Measurements from ENCODE around the gene LAX1.
"Not testable (repeated sequence)": the region's sequence is repeated elsewhere in the genome, so short reads cannot be mapped to it uniquely, and the experiment has no call there.

The LAX1 gene

GRCh38 chr1:203751618-203752361 lies 13.2 kb upstream of the LAX1 start:
- H3K4me3 ChIP-seq (ENCODE audit: low read length); H3K27ac ChIP-seq (ENCODE audit: low read length): not testable (repeated sequence)

GRCh38 chr1:203754455-203754864 lies 10.5 kb upstream of the LAX1 start:
- H3K4me1 ChIP-seq (ENCODE audit: insufficient read depth, low read length): no peaks in the 10 kb centered on the region
- no peaks in the 10 kb centered on the region for H3K27me3 ChIP-seq (ENCODE audit: insufficient read depth, low read length)
- no peaks in the 10 kb centered on the region for H3K9me3 ChIP-seq (ENCODE audit: insufficient read depth, low read depth, low read length)
- no peaks in the 10 kb centered on the region for H3K36me3 ChIP-seq (ENCODE audit: insufficient read depth, low read depth, low read length)
- H3K4me3 ChIP-seq (ENCODE audit: low read length): no peak overlapping the region
- H3K27ac ChIP-seq (ENCODE audit: low read length): no peak overlapping the region
- no peak overlapping the region for H3K9ac ChIP-seq (ENCODE audit: low read depth, low read length)

More at GRCh38 chr1:203751618-203752361, 13.2 kb upstream of the LAX1 start:
- not testable (repeated sequence) for H3K4me1 ChIP-seq (ENCODE audit: insufficient read depth, low read length); H3K9me3 ChIP-seq (ENCODE audit: insufficient read depth, low read depth, low read length); H3K27me3 ChIP-seq (ENCODE audit: insufficient read depth, low read length); H3K9ac ChIP-seq (ENCODE audit: low read depth, low read length); H3K36me3 ChIP-seq (ENCODE audit: insufficient read depth, low read depth, low read length)

DNA sequence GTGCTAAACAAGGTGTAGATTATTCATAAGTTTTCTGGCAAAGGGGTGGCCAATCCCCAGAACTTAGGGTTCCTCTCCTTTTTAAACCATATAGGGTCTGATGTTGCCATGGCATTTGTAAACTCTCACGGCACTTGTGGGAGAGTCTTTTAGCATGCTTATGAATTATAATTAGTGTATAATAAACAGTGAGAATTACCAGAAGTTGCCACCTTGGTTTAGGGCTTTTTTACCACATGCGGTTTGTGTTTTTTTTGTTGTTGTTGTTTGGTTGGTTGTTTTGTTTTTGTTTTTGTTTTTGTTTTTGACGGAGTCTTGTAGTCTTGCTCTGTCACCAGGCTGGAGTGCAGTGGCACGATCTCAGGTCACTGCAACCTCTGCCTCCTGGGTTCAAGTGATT lies 8.9 kb upstream of the LAX1 start:
- no peaks in the 10 kb centered on the region for H3K4me1 ChIP-seq (ENCODE audit: insufficient read depth, low read length)
- H3K9me3 ChIP-seq (ENCODE audit: insufficient read depth, low read depth, low read length): no peaks in the 10 kb centered on the region
- H3K4me3 ChIP-seq (ENCODE audit: low read length): no peak overlapping the region
- H3K9ac ChIP-seq (ENCODE audit: low read depth, low read length): no peak overlapping the region
- no peaks in the 10 kb centered on the region for H3K36me3 ChIP-seq (ENCODE audit: insufficient read depth, low read depth, low read length)
- no peak overlapping the region for H3K27ac ChIP-seq (ENCODE audit: low read length)
- no peaks in the 10 kb centered on the region for H3K27me3 ChIP-seq (ENCODE audit: insufficient read depth, low read length)

DNA sequence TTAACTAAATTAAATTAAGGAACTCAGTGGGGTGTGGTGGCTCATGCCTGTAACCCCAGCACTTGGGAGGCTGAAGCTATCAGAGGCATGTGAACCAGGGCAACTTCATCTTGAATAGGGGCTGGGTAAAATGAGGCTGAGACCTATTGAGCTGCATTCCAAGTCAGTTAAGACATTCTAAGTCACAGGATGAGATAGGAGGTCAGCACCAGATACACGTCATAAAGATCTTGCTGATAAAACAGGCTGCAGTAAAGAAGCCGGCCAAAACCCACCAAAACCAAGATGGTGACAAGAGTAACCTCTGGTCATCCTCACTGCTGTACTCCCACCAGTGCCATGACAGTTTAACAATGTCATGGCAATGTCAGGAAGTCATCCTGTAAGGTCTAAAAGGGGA lies 6.2 kb upstream of the LAX1 start:
- not testable (repeated sequence) for H3K9me3 ChIP-seq (ENCODE audit: insufficient read depth, low read depth, low read length); H3K27me3 ChIP-seq (ENCODE audit: insufficient read depth, low read length); H3K4me1 ChIP-seq (ENCODE audit: insufficient read depth, low read length); H3K4me3 ChIP-seq (ENCODE audit: low read length); H3K27ac ChIP-seq (ENCODE audit: low read length); H3K36me3 ChIP-seq (ENCODE audit: insufficient read depth, low read depth, low read length); H3K9ac ChIP-seq (ENCODE audit: low read depth, low read length)

DNA sequence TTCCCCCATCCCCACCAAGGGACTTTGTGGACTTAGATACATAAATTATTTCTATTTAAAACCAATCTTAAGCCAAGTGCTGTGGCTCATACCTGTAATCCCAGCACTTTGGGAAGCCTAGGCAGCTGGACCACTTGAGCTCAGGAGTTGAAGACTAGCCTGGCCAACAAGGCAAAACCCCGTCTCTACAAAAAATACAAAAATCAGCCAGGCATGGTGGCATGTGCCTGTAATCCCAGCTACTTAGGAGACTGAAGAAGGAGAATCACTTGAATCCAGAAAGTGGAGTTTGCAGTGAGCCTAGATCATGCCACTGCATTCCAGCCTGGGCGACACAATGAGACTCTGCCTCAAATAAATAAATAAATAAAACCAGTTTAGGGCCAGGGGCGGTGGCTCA lies 4.5 kb upstream of the LAX1 start:
- H3K36me3 ChIP-seq (ENCODE audit: insufficient read depth, low read depth, low read length): no peaks in the 10 kb centered on the region
- H3K4me3 ChIP-seq (ENCODE audit: low read length): no peak overlapping the region
- H3K9me3 ChIP-seq (ENCODE audit: insufficient read depth, low read depth, low read length): no peaks in the 10 kb centered on the region
- H3K9ac ChIP-seq (ENCODE audit: low read depth, low read length): no peak overlapping the region
- H3K27me3 ChIP-seq (ENCODE audit: insufficient read depth, low read length): no peaks in the 10 kb centered on the region
- H3K4me1 ChIP-seq (ENCODE audit: insufficient read depth, low read length): no peaks in the 10 kb centered on the region
- H3K27ac ChIP-seq (ENCODE audit: low read length): no peak overlapping the region

- H3K9ac ChIP-seq (ENCODE audit: low read depth, low read length); H3K4me1 ChIP-seq (ENCODE audit: insufficient read depth, low read length); H3K27me3 ChIP-seq (ENCODE audit: insufficient read depth, low read length); H3K36me3 ChIP-seq (ENCODE audit: insufficient read depth, low read depth, low read length); H3K4me3 ChIP-seq (ENCODE audit: low read length); H3K27ac ChIP-seq (ENCODE audit: low read length); H3K9me3 ChIP-seq (ENCODE audit: insufficient read depth, low read depth, low read length): not testable (repeated sequence)
Observed at GRCh38 chr1:203761958-203762357, 3.0 kb upstream of the LAX1 start.

DNA sequence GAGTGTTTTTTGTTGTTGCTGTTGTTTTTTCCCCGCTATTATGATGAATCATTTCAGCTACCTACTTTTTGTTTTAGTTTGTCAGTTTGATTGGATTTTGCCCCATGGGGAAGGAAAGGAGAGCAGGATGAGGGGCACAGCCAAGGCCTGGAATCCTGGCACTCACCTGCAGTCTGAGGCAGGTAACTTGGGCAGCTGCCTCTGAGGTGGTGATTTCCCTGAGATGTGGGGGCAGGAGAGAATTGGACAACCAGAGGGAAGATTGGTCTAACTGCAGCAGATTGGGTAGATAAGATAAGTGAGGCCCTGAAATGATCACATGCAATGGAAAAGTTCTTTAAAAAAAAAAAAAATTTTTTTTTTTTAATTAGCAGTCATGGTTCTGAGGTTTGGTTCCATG lies 1.5 kb upstream of the LAX1 start:
- Histone ChIP-seq H3K4me1 (ENCODE audit: insufficient read depth, low read length) (no peaks in the 10 kb centered on the region), H3K9ac (ENCODE audit: low read depth, low read length) (no peak overlapping the region), H3K9me3 (ENCODE audit: insufficient read depth, low read depth, low read length) (no peaks in the 10 kb centered on the region), H3K27me3 (ENCODE audit: insufficient read depth, low read length) (no peaks in the 10 kb centered on the region), H3K36me3 (ENCODE audit: insufficient read depth, low read depth, low read length) (no peaks in the 10 kb centered on the region), H3K27ac (ENCODE audit: low read length) (no peak overlapping the region), H3K4me3 (ENCODE audit: low read length) (no peak overlapping the region)

GRCh38 chr1:203764105-203765028 lies 616 bp upstream of the LAX1 start:
- no peaks in the 10 kb centered on the region for H3K4me1 ChIP-seq (ENCODE audit: insufficient read depth, low read length)
- no peaks in the 10 kb centered on the region for H3K36me3 ChIP-seq (ENCODE audit: insufficient read depth, low read depth, low read length)
- H3K27me3 ChIP-seq (ENCODE audit: insufficient read depth, low read length): no peaks in the 10 kb centered on the region
- no peak overlapping the region for H3K27ac ChIP-seq (ENCODE audit: low read length)
- H3K9me3 ChIP-seq (ENCODE audit: insufficient read depth, low read depth, low read length): no peaks in the 10 kb centered on the region
- no peak overlapping the region for H3K9ac ChIP-seq (ENCODE audit: low read depth, low read length)
- H3K4me3 ChIP-seq (ENCODE audit: low read length): no peak overlapping the region

DNA sequence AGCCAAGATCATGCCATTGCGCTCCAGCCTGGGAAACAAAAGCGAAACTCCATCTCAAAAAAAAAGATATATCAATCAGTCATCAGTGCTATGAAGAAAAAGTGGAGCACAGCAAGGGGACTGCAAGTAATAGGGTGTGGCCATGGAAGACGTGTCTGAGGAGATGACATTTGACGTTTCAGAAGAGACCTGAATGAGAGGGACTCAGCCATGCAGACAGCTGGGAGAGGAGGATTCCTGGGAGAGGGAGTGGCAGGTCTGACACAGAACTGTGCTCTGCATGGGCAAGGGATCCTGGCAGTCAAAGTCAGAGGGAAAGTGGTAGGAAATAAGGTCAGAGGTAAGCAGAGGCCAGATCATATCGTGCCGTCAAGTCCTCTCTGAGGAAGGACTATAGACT lies 3.3 kb downstream of the LAX1 start:
- no peak overlapping the region for H3K9ac ChIP-seq (ENCODE audit: low read depth, low read length)
- no peak overlapping the region for H3K27ac ChIP-seq (ENCODE audit: low read length)
- H3K27me3 ChIP-seq (ENCODE audit: insufficient read depth, low read length): no peaks in the 10 kb centered on the region
- no peaks in the 10 kb centered on the region for H3K4me1 ChIP-seq (ENCODE audit: insufficient read depth, low read length)
- no peaks in the 10 kb centered on the region for H3K9me3 ChIP-seq (ENCODE audit: insufficient read depth, low read depth, low read length)
- no peak overlapping the region for H3K4me3 ChIP-seq (ENCODE audit: low read length)
- no peaks in the 10 kb centered on the region for H3K36me3 ChIP-seq (ENCODE audit: insufficient read depth, low read depth, low read length)

DNA sequence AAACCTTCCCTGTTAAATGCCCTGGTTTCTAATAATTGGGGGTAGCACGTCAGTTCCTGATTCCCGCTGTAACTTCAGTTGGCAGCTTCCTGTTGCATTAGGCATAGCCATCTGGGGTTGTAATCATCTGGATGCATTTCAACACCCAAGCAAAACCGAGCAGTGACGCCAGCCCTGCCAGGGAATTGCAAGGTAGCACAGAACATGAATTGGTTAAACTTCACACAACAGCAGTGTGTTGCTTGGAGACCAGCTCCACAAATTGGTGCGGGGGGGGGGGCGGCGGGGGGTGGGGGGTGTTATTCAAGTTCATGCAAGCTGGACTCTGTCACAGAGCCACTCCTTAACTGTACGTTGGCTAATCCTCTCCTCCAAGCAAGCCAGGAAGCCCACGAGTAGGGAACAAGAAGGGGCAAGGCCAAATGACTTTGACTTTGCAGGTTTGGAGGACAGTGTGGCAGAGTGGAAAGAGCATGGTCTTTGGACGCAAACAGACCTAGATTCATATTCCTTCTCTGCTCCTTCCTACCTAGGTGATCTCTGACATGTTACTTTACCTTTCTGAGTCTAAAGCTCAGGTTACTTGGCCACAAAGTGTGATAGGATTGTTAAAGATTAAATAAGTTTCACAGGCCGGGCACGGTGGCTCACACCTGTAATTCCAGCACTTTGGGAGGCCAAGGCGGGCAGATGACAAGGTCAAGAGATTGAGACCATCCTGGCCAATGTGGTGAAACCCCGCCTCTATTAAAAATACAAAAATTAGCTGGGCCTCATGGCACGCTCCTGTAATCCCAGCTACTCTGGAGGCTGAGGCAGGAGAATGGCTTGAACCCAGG lies 4.7 kb downstream of the LAX1 start:
- H3K4me3 ChIP-seq (ENCODE audit: low read length): no peak overlapping the region
- no peak overlapping the region for H3K27ac ChIP-seq (ENCODE audit: low read length)
- H3K27me3 ChIP-seq (ENCODE audit: insufficient read depth, low read length): no peaks in the 10 kb centered on the region
- H3K36me3 ChIP-seq (ENCODE audit: insufficient read depth, low read depth, low read length): no peaks in the 10 kb centered on the region
- no peaks in the 10 kb centered on the region for H3K9me3 ChIP-seq (ENCODE audit: insufficient read depth, low read depth, low read length)
- no peaks in the 10 kb centered on the region for H3K4me1 ChIP-seq (ENCODE audit: insufficient read depth, low read length)
- H3K9ac ChIP-seq (ENCODE audit: low read depth, low read length): no peak overlapping the region

GRCh38 chr1:203771901-203772301 lies 6.9 kb downstream of the LAX1 start:
- no peaks in the 10 kb centered on the region for H3K9me3 ChIP-seq (ENCODE audit: insufficient read depth, low read depth, low read length)
- H3K4me1 ChIP-seq (ENCODE audit: insufficient read depth, low read length): no peaks in the 10 kb centered on the region
- H3K27ac ChIP-seq (ENCODE audit: low read length): no peak overlapping the region
- H3K4me3 ChIP-seq (ENCODE audit: low read length): no peak overlapping the region
- no peaks in the 10 kb centered on the region for H3K36me3 ChIP-seq (ENCODE audit: insufficient read depth, low read depth, low read length)
- no peaks in the 10 kb centered on the region for H3K27me3 ChIP-seq (ENCODE audit: insufficient read depth, low read length)
- H3K9ac ChIP-seq (ENCODE audit: low read depth, low read length): no peak overlapping the region

Data from iPS-20b (cell line).